Measurements from ENCODE around the gene TMEM100.

Gene TMEM100

GRCh38 chr17:55764610-55765009 lies 41.9 kb upstream of the TMEM100 start:
- Histone ChIP-seq H3K27me3 (ENCODE audit: insufficient read depth, low read length, poor library complexity) (no peaks in the 10 kb centered on the region), H4K20me1 (ENCODE audit: insufficient read depth, low read length) (no peaks in the 10 kb centered on the region), H3K4me3 (ENCODE audit: low read depth in 1 of 2, low read length in 2 of 2) (no peak overlapping the region), H3K36me3 (ENCODE audit: insufficient read depth, low read length) (peaks cover 7% of the 10 kb centered on the region; the same call in 1 of the 2 replicates), H3K9ac (ENCODE audit: low read depth, low read length) (no peak overlapping the region), H3K79me2 (ENCODE audit: insufficient read depth, low read length) (no peaks in the 10 kb centered on the region), H3K4me2 (ENCODE audit: insufficient read depth, low read length) (no peak overlapping the region), H3K27ac (ENCODE audit: low read length) (no peak overlapping the region), H3K4me1 (ENCODE audit: insufficient read depth, low read length) (no peaks in the 10 kb centered on the region), H3K9me3 (ENCODE audit: insufficient read depth, low read length, severe bottlenecking) (no peaks in the 10 kb centered on the region), H2AFZ (ENCODE audit: low read depth, low read length) (no peak overlapping the region)
- no peak for ATAC-seq (ENCODE audit: insufficient read depth, low read depth)
- TF ChIP-seq, protein P1, sequence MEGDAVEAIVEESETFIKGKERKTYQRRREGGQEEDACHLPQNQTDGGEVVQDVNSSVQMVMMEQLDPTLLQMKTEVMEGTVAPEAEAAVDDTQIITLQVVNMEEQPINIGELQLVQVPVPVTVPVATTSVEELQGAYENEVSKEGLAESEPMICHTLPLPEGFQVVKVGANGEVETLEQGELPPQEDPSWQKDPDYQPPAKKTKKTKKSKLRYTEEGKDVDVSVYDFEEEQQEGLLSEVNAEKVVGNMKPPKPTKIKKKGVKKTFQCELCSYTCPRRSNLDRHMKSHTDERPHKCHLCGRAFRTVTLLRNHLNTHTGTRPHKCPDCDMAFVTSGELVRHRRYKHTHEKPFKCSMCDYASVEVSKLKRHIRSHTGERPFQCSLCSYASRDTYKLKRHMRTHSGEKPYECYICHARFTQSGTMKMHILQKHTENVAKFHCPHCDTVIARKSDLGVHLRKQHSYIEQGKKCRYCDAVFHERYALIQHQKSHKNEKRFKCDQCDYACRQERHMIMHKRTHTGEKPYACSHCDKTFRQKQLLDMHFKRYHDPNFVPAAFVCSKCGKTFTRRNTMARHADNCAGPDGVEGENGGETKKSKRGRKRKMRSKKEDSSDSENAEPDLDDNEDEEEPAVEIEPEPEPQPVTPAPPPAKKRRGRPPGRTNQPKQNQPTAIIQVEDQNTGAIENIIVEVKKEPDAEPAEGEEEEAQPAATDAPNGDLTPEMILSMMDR (IDR thresholded peaks at IDR 0.05; ENCODE audit: borderline replicate concordance, extremely low read depth, low read length, poor library complexity, severe bottlenecking) = no peak
- no peak for TF ChIP-seq EZH2 (IDR thresholded peaks at IDR 0.05; ENCODE audit: borderline replicate concordance, low read depth, low read length, severe bottlenecking)
- DNase-seq = no peak

- Histone ChIP-seq H3K79me2 (ENCODE audit: insufficient read depth, low read length) (no peaks in the 10 kb centered on the region), H3K36me3 (ENCODE audit: insufficient read depth, low read length) (no peaks in the 10 kb centered on the region), H3K9me3 (ENCODE audit: insufficient read depth, low read length, severe bottlenecking) (no peaks in the 10 kb centered on the region), H2AFZ (ENCODE audit: low read depth, low read length) (no peak overlapping the region), H3K9ac (ENCODE audit: low read depth, low read length) (no peak overlapping the region), H3K4me2 (ENCODE audit: insufficient read depth, low read length) (no peak overlapping the region), H3K4me1 (ENCODE audit: insufficient read depth, low read length) (no peaks in the 10 kb centered on the region), H4K20me1 (ENCODE audit: insufficient read depth, low read length) (no peaks in the 10 kb centered on the region), H3K4me3 (ENCODE audit: low read depth in 1 of 2, low read length in 2 of 2) (no peak overlapping the region), H3K27me3 (ENCODE audit: insufficient read depth, low read length, poor library complexity) (no peaks in the 10 kb centered on the region), H3K27ac (ENCODE audit: low read length) (no peak overlapping the region)
- TF ChIP-seq, protein P1 (IDR thresholded peaks at IDR 0.05; ENCODE audit: borderline replicate concordance, extremely low read depth, low read length, poor library complexity, severe bottlenecking) = no peak
- no peak for TF ChIP-seq EZH2 (IDR thresholded peaks at IDR 0.05; ENCODE audit: borderline replicate concordance, low read depth, low read length, severe bottlenecking)
- no peak for DNase-seq
- ATAC-seq (ENCODE audit: insufficient read depth, low read depth) = no peak
Measured at GRCh38 chr17:55763856-55764255, 41.2 kb upstream of the TMEM100 start.

GRCh38 chr17:55762086-55762858 lies 39.6 kb upstream of the TMEM100 start:
- Histone ChIP-seq H3K27ac (ENCODE audit: low read length) (no peak overlapping the region), H3K36me3 (ENCODE audit: insufficient read depth, low read length) (no peaks in the 10 kb centered on the region), H4K20me1 (ENCODE audit: insufficient read depth, low read length) (no peaks in the 10 kb centered on the region), H2AFZ (ENCODE audit: low read depth, low read length) (no peak overlapping the region), H3K4me3 (ENCODE audit: low read depth in 1 of 2, low read length in 2 of 2) (no peak overlapping the region; a peak in 1 of 4 replicates), H3K79me2 (ENCODE audit: insufficient read depth, low read length) (no peaks in the 10 kb centered on the region), H3K9me3 (ENCODE audit: insufficient read depth, low read length, severe bottlenecking) (no peaks in the 10 kb centered on the region), H3K4me2 (ENCODE audit: insufficient read depth, low read length) (no peak overlapping the region), H3K27me3 (ENCODE audit: insufficient read depth, low read length, poor library complexity) (no peaks in the 10 kb centered on the region), H3K4me1 (ENCODE audit: insufficient read depth, low read length) (no peaks in the 10 kb centered on the region), H3K9ac (ENCODE audit: low read depth, low read length) (no peak overlapping the region)
- TF ChIP-seq, protein P1 (IDR thresholded peaks at IDR 0.05; ENCODE audit: borderline replicate concordance, extremely low read depth, low read length, poor library complexity, severe bottlenecking) = no peak
- no peak for TF ChIP-seq EZH2 (IDR thresholded peaks at IDR 0.05; ENCODE audit: borderline replicate concordance, low read depth, low read length, severe bottlenecking)
- ATAC-seq (ENCODE audit: insufficient read depth, low read depth) (no peak), DNase-seq (no peak)

All from DND-41 (cell line).